Measurements from ENCODE around the gene VEPH1. TPM values are rescaled to one million over a fixed set of nuclear protein-coding genes. Genes with fewer than 3 reads are reported as not detected.
"Not testable (repeated sequence)": the region's sequence is repeated elsewhere in the genome, so short reads cannot be mapped to it uniquely, and the experiment has no call there.

VEPH1 gene
- total RNA-seq, 2 experiments from 2014 or later, result not detected

DNA sequence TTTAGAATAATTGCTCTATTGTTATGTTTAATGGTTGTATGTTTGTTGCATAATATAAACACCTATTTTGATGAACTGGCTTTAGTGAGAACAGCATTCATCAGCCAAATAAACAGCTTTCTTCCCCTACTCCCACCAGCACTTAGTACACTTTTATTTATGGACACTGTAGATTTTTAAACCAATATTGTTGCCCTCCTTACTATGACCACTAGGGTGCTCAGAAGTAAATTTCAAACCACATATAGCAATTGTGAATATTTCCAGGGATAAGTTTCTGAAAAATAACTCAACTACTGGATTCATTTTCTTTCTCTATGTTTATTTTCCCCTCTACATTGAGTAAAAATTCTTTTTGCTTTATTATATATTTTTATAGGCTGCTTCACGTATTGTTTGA, 151.2 kb downstream of the VEPH1 start:
- Mint-ChIP-seq H3K4me3 (no peak overlapping the region), H3K9me3 (peaks cover 13% of the 10 kb centered on the region), H3K27ac (no peak overlapping the region), H3K27me3 (no peaks in the 10 kb centered on the region), H3K36me3 (ENCODE audit: low read depth) (no peaks in the 10 kb centered on the region), H3K4me1 (ENCODE audit: low read depth) (no peaks in the 10 kb centered on the region)
- ATAC-seq, result no peak
- CTCF ChIA-PET, result no interaction called here
- TF ChIP-seq, protein P1, sequence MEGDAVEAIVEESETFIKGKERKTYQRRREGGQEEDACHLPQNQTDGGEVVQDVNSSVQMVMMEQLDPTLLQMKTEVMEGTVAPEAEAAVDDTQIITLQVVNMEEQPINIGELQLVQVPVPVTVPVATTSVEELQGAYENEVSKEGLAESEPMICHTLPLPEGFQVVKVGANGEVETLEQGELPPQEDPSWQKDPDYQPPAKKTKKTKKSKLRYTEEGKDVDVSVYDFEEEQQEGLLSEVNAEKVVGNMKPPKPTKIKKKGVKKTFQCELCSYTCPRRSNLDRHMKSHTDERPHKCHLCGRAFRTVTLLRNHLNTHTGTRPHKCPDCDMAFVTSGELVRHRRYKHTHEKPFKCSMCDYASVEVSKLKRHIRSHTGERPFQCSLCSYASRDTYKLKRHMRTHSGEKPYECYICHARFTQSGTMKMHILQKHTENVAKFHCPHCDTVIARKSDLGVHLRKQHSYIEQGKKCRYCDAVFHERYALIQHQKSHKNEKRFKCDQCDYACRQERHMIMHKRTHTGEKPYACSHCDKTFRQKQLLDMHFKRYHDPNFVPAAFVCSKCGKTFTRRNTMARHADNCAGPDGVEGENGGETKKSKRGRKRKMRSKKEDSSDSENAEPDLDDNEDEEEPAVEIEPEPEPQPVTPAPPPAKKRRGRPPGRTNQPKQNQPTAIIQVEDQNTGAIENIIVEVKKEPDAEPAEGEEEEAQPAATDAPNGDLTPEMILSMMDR (IDR thresholded peaks at IDR 0.05), result no peak
- DNase-seq, result no peak
- POLR2A ChIA-PET, result no interaction called here
- intact Hi-C loops (cut with micrococcal nuclease), result no loop called here

DNA sequence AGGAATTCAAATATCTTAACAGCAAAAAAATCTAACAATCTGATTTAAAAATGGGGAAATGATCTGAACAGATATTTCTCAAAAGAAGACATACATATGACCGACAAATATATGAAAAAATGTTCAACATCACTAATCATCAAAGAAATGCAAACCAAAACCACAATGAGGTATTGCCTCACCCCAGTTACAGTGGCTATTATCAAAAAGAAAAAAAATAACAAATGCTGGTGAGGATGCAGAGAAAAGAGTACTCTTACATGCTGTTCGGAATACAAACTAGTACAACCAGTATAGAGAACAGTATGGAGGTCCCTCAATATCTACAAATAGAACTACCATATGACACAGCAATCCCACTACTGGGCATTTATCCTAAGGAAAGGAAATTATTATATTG, 152.6 kb downstream of the VEPH1 start:
- CTCF ChIA-PET; H3K27me3 Mint-ChIP-seq; H3K36me3 Mint-ChIP-seq (ENCODE audit: low read depth); H3K4me3 Mint-ChIP-seq; H3K4me1 Mint-ChIP-seq (ENCODE audit: low read depth); POLR2A ChIA-PET; DNase-seq; intact Hi-C loops (cut with micrococcal nuclease); ATAC-seq; H3K27ac Mint-ChIP-seq: not testable (repeated sequence)
- H3K9me3 Mint-ChIP-seq, result peaks cover 13% of the 10 kb centered on the region

DNA sequence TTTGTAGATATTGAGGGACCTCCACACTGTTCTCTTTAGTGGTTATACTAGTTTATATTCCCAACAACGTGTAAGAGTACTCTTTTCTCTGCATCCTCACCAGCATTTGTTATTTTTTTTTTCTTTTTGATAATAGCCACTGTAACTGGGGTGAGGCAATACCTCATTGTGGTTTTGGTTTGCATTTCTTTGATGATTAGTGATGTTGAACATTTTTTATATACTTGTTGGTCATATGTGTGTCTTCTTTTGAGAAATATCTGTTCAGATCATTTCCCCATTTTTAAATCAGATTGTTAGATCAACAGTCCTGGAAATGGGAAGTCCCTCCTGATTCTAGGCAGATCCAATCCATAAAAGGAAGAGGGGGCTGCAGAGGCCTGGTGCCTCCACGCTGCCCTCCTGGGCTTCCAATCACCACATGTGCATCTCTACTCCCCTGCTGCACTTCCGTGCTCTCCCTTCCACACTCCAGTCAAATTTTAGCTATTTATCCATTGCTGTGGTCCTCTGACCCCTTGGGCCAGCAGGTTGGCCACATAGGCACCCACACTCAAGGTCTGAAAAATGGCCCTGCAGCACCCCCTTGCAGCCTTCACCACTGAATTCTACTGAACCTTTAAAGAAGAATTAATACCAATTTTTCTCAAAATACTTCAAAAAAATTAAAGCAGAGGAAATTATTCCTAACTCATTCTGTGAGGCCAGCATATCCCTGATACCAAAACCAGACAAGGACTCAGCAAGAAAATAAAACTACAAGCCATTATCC, 154.7 kb downstream of the VEPH1 start:
- H3K27me3 Mint-ChIP-seq; POLR2A ChIA-PET; CTCF ChIA-PET; ATAC-seq; DNase-seq; intact Hi-C loops (cut with micrococcal nuclease); H3K4me1 Mint-ChIP-seq (ENCODE audit: low read depth); H3K36me3 Mint-ChIP-seq (ENCODE audit: low read depth); H3K27ac Mint-ChIP-seq; H3K4me3 Mint-ChIP-seq: not testable (repeated sequence)
- H3K9me3 Mint-ChIP-seq, result peaks cover 19% of the 10 kb centered on the region

DNA sequence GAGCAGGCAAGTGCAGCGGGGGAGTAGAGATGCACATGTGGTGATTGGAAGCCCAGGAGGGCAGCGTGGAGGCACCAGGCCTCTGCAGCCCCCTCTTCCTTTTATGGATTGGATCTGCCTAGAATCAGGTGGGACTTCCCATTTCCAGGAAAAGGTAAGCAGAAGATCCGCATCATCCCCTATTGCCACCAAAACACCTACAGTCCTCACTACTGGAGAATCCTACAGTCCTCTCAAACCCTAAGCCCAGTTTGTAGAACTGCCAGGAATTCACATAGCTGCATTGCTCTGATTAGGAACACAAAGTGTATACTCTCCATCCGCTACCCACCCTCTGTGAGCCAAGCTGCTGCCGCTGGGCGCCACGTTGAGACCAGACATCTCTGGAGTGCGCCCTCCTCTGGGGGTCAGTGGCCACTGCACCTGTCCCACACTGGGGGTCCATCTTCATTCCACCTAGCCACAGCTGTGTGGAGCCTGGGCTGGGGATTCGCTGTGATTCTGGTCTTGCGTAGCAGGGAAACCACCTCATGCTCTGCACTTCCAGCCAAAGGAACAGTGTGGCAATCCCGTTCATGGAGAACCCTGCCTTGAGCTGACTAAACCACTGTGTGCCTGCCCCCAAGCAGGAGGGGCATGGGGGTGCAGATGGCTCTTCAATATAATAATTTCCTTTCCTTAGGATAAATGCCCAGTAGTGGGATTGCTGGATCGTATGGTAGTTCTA, 155.5 kb downstream of the VEPH1 start:
- no peak overlapping the region for H3K4me3 Mint-ChIP-seq
- intact Hi-C loops (cut with micrococcal nuclease), result no loop called here
- POLR2A ChIA-PET, result no interaction called here
- H3K27ac Mint-ChIP-seq, result no peak overlapping the region
- ATAC-seq (no peak), DNase-seq (no peak)
- H3K9me3 Mint-ChIP-seq, result peaks cover 21% of the 10 kb centered on the region
- H3K27me3 Mint-ChIP-seq, result no peaks in the 10 kb centered on the region
- TF ChIP-seq, protein P1 (IDR thresholded peaks at IDR 0.05), result no peak
- H3K36me3 Mint-ChIP-seq (ENCODE audit: low read depth), result no peaks in the 10 kb centered on the region
- H3K4me1 Mint-ChIP-seq (ENCODE audit: low read depth), result no peaks in the 10 kb centered on the region
- CTCF ChIA-PET, result no interaction called here

DNA sequence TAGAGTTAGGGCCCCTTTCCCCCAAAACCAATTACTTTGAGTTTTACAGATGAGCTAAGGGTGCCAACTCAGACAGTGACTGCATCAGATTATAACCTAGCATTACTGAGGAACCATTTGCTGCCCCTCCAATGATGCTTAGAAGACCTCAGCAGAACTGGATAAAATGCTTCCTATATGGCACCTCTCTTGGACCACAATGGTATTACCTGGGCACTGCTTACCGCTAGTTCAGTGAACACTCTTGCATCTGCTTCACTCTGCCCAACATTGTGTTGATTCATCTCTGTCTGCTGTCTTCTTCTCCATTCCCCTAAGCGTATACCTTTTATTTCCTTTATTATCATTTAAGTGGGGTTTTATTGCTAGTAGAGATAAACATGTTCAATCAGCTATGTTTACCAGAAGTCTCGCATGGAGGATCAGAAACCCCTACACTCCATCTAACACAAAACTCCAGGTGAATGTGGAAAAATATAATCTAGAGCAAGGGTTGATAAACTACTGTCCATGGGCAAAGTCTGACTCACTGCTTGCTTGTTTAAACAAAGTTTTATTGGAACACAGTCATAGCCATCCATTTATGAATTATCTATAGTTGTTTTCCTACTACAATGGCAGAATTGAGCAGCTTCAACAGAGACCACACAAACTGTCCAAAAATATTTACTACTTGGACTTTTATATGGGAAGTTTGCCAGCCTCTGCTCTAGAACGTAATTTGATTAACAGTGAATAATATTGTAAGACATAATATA, 166.8 kb downstream of the VEPH1 start:
- DNase-seq (no peak), ATAC-seq (no peak)
- Mint-ChIP-seq H3K27me3 (no peaks in the 10 kb centered on the region), H3K4me3 (no peak overlapping the region), H3K9me3 (peaks cover 3% of the 10 kb centered on the region), H3K36me3 (ENCODE audit: low read depth) (no peaks in the 10 kb centered on the region), H3K27ac (no peak overlapping the region), H3K4me1 (ENCODE audit: low read depth) (no peaks in the 10 kb centered on the region)
- ChIA-PET POLR2A (no interaction called here), CTCF (interaction anchor here (0.9 kb wide), 1 partner anchor 270 kb away, joined by 4 read pairs; no protein-coding TSS in a partner anchor)
- TF ChIP-seq, protein P1 (IDR thresholded peaks at IDR 0.05), result no peak
- intact Hi-C loops (cut with micrococcal nuclease), result no loop called here
